Left cardiac atrium (tissue), 4 donors: ENCODE results near the gene DOK5. TPM values are rescaled to one million over a fixed set of nuclear protein-coding genes. Genes with fewer than 3 reads are reported as not detected.

Experiments
- ATAC-seq, 2 donors: fragments of 200-7000 bp; cut with Tn5 transposase; one replicate each; pipeline ENCODE4 v1.9.1; 2020; ENCODE audit warnings: mild to moderate bottlenecking in 2 of 2, moderate library complexity in 2 of 2
- DNase-seq: peaks from one replicate; pipeline ENCODE4 v3.0.0-alpha.2; 2020
- intact Hi-C, 2 donors: fragments of 100-400 bp; cut with DNase I; formaldehyde crosslinking; loops; one replicate each; pipeline versions ENCODE4 v1.14.1 to v1.15.1; 2022 to 2023
- total RNA-seq, 2 donors: library from RNA; stranded (reverse); fragmentation: NEBNext Ultra II Directional; extraction: Animal tissue kit (Norgen Biotek cat#: 25700); gene quantifications; one replicate each; pipeline ENCODE4 v1.2.1, GENCODE V29; 2021
- donor health status: DM: no; HTN: yes; CAD: no.
- donor health status: DM: no; HTN: yes; CAD: no; lungs with severe emphysema.
- donor health status: DM: yes; HTN: yes; CAD: no.
- donor health status: Dilated cardiomyopathy.

Gene DOK5
- total RNA-seq, 2 donors from 2014 or later, result 10.9 to 14.3 TPM

DNA sequence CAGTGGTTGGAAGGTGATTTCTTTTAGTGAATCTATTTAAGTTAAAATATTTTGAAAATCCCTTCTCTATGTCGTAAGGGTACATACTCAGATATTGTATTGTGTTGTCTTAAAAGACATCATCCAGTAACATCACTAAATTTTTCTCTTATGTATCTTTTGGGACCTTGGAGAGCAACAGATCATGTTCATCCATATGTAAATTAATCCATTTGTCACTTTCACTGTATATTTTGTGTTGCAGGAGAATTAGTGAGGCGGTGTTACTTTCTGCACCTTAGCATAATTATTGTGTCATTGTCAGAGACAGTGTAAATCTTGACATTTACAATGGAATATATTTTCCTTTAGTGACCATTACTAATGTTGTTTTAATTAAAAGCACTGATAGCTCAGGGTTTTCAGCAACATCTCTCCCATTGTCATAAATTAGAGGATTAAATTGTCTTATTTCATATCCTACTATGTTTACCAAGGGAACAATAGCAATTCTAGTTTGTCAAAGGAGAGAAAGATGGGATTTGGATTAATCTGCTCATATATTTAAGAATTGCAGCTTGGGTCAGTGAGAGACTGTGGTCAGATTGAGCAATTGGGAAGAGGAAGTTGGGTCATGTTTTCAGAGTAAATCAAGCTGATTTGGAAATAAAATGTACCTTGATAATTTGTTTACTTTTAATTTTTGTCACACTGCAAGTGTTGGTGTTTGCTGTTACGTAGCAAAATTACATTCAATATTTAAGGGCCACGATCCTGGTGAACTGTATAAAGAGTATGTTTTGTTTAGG, 22.7 kb downstream of the DOK5 start:
- no peak for DNase-seq
- intact Hi-C loops, result no loop called here
- ATAC-seq, result no peak

DNA sequence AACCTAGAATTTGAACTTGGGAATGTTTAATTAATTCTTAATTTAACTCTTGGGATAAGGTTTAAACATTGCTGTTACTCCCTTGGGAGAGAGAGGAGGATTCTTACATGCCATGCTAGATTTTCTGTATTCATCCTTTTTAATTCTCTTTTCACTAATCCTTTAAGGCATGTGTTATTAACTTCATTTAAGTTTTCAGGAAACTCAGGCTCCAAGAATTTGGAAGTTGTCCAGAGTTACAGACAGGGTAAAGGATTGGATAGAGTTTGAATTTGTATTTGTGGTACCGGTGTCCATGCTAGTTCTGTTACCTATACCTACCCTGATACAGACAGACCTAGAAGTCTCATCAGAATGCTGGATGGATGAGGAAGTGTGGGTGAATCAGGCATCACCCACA, 23.7 kb downstream of the DOK5 start:
- ATAC-seq (no peak), DNase-seq (no peak)
- intact Hi-C loops, result no loop called here

DNA sequence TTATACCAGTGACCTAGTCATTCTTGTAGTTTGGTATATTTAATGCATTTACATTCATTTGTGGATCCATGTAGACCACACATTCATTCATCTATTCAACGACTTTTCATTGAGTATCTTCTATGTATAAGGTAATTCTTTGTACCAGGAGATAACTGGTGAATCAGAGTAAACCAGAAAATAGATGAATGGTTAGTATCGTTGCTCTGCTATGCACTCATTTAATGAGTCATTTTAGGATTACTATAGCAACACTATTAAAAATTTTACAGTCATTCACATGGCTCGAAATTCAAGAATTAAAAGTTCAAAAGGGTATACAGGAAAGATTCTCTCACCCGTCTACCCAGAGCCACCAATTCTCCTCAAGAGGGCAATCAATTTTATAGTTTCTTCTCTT, 26.8 kb downstream of the DOK5 start:
- ATAC-seq (no peak), DNase-seq (no peak)
- intact Hi-C loops, result no loop called here

DNA sequence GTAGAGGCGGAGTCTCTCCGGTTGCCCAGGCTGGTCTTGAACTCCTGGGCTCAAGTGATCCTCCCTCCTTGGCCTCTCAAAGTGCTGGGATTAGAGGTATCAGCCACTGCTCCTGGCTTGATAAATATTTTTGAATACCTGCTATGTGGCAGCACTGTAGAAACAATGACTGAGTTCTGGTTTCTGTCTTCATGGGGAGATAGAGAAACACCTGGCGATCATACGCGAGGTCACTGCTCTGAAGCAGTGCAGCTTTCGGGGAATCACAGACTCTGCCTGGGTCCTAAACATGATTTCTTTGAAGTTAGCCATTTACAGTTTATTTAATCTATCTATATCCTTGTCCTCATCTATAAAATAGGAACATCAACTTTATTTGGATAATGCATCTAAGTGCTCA, 31.2 kb downstream of the DOK5 start:
- DNase-seq (no peak), ATAC-seq (no peak)
- intact Hi-C loops, result no loop called here

DNA sequence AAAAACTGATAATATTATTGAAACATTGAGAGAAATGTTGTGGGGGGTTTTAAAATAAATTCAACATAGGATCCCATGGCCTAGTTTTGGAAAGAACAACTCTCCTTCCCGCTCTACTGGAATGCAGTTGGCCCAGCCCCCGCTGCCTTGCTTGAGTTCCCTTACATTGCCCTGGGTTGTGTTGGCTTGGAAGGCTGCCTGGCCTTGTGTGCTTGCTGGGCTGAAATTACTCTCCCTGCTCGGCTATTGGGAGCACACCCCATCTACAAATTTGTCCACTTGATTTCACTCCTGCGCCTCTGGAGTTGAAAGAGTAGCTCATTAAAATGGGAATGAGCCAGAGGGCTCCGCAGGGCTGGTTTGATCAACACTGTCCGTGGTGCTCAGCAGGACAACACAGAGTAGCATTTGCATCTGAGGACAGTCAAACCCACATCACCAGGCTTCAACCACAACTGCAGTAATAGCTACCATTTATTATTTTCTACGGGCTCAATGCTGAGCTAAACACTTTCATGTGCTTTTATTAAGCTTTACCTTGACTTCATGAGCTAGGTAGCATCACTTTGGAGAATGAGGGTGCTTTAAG, 35.2 kb downstream of the DOK5 start:
- ATAC-seq, result peak; percentile 54 to 71

DNA sequence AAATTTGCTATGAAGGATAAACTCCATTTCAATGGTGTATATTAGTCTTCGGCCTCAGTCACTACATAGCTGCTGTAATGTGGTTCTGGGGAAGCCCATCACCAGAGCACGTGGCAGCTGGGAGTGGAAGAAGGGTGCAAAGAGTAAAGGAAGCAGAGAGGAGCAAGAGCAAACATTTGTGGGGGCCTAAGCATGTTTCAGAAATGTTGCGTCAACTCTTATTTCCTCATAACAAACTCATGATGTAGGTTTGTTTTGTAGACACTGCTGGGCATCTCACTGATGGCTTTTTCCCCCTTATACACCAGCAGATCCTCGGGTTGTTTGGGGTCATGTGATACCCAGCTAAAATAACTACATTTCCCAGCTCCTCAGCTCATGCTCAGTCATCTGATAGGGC, 37.3 kb downstream of the DOK5 start:
- ATAC-seq, result no peak
- intact Hi-C loops, result no loop called here

More for the DNA sequence above, 35.2 kb downstream of the DOK5 start:
- intact Hi-C loops, result no loop called here
- peak; percentile 32 for DNase-seq

DNA sequence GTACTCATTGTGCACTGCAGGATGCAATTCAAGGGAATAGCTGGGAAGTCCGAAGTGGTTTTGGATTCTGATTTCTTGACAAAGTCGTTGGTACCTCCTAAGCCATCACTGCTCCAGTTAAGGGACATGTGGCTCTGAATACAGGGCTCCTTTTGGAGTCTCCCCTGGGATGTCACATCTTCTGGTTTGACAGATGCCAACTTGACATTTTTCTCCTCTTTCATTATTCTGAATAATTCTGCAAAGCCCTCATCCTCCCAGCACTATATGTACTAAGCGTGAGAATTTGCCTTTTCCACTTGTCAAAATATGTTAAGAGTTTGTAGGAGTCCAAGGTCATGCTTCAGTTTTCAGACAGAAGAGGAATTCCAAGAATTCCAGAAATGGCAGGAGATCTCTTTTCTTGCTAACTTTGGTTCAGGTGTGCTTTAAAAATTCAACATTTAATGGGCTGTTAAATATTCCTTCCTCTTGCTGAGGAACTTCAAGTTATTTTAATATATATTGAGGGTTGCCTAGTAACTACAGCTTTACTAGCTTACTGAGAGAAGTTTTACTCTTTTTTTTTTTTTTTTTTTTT, 38.7 kb downstream of the DOK5 start:
- ATAC-seq, result no peak
- DNase-seq, result no peak
- intact Hi-C loops, result no loop called here

More for the DNA sequence above, 37.3 kb downstream of the DOK5 start:
- no peak for DNase-seq

DNA sequence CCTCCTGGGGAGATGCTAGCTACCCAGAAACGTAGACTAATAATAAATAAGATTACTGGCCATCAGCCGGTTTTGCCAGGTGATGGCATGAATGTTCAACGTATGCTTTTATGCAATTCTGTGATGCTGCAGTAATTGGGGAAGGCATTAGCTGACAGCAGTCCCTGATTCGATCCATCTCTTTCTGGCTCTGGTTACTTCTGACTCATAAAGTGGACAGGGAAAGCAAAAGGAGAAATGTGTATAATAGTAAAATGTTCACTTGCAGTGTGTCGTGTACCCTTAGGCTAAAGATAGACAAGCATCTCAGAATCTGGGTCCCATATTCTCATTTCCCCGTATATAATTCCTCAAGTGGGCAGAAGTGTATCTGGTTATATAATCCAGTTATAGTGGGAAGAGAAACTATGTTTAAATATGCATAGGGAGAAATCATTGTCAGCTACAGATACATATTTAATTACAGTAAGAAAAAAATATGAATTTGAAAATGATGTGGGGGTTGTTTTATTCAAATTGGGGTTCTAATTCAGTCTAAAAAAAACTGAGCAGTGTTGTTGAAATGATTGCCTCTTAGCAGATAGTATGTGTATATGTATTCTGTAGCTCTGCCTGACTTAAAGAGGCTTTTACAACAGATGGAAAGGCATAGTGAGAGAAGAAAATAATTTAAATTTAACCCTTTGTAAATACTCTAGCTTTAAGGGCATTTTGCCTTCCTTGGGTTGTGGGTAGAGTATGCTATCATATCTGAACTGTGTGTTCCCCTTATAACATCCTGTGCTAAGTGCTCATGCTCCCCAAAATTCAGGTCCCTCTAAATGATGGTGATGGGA, 40.6 kb downstream of the DOK5 start:
- intact Hi-C loops, result no loop called here
- no peak for DNase-seq
- no peak for ATAC-seq

DNA sequence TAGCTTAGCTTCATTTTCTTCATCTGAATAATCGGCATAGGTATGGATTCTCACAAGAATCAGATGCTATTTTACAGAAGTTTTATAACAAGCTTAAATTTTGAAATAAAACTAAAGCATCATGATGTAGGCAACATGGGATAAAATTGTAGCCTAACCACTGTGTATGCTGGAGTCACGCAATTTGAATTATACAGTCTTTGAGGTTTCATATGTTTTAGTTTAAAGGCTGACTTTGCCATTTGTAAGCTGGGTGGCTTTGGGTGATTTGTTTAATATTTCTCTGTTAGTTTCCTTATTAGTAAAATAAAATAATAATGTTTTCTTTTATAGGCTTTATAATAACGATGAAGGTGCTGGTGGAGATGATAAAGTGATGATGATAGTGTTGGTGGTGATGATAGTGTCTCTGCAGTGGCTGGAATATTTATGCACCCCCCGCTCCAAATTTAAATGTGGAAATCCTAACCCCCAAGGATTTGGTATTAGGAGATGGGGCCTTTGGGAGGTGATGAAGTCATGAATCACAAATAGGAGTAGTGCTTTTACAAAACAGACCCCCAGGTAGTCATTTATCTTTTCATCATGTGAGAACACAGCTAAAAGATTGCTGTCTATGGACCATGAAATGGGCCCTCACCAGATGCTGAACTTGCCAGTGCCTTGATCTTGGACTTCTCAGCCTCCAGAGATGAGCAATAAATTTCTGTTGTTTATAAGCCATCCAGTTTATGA, 42.0 kb downstream of the DOK5 start:
- intact Hi-C loops, result no loop called here
- no peak for DNase-seq
- no peak for ATAC-seq

DNA sequence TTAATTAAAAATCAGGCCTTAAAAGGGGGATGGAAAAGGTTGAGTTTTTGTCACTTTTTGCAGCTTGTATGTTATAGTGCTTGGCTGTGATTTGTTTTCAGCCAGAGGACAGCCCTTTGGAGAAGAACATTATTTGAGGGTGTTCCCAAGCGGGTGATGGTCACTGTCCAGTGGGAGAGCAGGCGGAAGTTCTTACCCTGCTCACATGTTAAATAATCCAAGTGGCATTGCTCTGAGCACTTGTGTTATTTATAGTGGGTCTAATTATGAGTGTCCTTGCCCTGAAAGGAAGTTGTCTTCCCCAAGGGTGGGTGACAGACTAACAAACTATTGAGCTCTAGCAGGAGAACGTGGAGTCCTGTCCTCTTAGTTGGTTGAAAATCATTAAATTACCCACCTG, 49.5 kb downstream of the DOK5 start:
- peak; percentile 95 to 98 for ATAC-seq
- intact Hi-C loops, result no loop called here
- DNase-seq, result peak; percentile 16

DNA sequence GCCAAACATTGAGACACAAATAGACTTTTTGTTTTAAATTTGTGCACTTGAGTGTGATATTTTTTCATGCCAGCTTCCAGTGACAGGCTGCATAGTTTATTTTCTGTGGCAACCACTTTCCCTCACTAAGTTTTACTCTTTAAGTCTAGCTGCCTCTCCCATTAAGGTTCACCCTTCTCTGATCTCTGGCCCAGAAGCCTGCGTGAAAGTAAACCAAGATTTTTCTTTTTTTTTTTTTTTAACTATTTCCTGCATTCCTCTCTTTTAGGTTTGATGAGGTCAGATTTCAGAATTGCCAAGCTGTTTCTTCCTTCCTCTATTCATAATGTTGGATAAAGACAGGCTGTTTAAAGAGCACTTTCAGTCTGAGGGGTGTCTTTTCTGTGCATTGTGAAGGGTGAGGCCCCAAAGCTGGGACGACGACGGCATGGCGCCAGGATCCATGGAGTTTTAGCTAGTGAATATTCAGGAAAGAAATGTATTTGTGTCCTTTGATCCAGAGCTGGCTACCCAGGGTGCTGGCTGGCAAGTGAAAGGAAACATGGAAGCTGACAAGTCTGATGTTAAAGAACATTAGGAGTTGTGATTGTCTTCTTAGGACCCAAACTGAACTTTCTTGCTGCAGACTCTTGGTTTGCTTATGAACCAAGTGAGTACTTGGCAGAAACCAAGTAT, 50.7 kb downstream of the DOK5 start:
- intact Hi-C loops, result no loop called here
- ATAC-seq, result no peak
- no peak for DNase-seq

DNA sequence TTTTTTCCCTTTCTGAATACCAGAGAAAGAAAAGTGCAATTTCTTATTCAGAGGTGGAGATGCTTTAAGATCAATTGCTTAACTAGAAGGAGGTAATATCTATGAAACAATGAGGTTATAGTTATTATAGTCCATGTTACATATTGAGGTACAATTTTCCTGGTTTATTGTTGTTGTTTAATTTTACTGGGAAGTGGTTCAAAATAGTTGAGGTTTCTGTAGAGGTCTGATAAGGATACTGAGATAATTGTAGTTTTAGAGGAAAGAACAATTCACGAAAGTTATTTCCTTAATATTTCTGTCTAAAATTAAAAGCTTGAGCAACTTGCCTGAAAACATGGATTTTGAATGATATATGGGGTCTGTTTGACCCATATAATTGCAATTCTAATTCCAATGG, 51.4 kb downstream of the DOK5 start:
- no peak for DNase-seq
- intact Hi-C loops, result no loop called here
- ATAC-seq, result no peak

DNA sequence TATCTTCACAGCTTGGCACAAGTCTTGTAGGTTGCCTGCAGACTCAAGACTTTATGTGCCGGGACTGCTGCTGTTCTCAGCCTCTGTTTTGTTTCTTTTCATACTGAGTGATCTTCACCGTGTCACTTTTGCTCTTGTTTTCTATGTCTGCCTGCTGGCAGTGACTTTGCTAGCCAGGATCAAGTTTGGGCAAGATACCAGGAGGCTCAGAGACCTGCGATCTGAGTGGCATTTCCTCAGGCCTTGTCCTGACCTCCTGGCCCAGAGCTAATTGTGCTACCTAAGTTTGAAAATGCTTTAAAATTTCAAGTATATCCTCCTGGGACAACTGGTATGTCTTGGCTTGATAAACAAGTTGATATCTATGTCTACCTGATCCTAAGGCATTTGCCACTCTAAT, 57.2 kb downstream of the DOK5 start:
- DNase-seq, result no peak
- intact Hi-C loops, result no loop called here
- ATAC-seq, result peak in 1 of 2 donors; percentile 34

DNA sequence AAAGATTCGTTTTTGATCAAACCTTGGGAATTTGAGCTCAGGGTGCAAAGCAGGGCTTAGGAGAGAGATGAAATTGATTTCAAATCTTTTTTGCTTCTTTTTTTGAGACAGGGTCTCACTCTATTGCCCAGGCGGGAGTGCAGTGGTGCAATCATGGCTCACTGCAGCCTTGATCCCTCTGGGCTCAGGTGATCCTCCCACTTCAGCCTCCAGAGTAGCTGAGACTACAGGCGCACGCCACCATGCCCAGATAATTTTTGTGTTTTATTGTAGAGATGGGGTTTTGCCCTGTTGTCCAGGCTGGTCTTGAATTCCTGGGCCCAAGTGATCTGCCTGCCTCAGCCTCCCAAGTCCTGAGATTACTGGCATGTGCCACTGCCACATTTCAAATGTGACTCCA, 58.7 kb downstream of the DOK5 start:
- ATAC-seq (no peak), DNase-seq (no peak)
- intact Hi-C loops, result no loop called here

DNA sequence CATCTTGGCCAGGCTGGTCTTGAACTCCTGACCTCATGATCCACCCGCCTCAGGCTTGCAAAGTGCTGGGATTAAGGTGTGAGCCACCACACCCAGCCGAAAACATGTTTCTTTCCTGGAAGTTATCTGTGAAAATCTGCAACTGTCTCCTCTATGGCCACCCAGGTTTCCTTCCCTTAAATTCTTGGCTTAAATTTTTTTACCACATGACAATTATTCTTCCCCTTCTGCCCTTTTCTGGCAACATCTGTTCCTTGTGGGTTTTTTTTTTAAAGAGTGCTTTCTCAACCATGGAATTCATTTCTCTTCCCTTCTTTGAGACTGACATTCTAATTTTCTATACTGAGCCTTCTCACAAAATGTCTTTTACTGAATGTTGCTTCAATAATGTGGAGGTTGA, 59.6 kb downstream of the DOK5 start:
- ATAC-seq, result no peak
- intact Hi-C loops, result no loop called here
- no peak for DNase-seq

DNA sequence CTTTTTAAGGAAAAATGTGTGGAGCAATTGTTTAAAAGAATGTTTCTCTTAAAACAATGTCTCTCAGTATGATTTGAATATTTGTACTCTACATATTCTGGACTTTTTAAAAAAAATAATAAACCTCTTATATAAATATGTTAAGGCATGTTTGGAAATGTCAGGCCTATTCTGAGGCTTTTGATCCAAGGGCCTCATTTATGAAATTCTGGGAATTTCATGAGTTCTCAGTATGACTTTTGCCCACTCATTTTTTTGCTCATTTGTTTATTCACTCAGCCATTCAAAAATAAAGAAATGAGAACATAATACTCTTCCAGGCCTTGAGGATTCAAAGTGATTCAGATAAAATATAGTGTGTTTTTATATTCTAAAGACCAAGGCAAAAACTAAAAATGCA, 60.4 kb downstream of the DOK5 start:
- ATAC-seq (no peak), DNase-seq (no peak)
- intact Hi-C loops, result no loop called here

DNA sequence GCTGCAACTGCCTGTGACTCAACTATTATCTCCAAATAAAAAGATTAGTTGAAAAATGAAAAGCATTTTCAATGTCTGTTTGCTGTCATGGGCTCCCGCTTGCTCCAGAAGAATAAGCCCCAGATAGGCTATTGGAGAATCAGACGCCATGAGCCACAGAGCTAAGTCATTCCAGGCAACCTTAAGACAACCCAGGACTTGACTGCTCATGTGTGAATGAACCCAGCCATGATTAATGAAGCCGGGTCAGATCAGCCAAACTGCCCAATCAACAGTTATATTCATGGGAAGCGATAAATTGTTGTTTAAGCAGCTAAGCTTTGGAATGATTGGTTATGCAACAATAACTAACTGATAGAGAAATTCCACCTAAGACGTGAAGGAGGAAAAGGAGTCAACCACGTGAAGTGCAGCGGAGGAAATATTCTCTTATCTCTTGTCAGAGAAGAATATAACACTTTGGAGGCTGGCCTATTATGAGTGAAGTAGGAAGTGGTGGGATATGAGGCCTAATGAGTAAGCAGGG, 64.2 kb downstream of the DOK5 start:
- intact Hi-C loops, result no loop called here
- DNase-seq (no peak), ATAC-seq (peak in 1 of 2 donors; percentile 21)

DNA sequence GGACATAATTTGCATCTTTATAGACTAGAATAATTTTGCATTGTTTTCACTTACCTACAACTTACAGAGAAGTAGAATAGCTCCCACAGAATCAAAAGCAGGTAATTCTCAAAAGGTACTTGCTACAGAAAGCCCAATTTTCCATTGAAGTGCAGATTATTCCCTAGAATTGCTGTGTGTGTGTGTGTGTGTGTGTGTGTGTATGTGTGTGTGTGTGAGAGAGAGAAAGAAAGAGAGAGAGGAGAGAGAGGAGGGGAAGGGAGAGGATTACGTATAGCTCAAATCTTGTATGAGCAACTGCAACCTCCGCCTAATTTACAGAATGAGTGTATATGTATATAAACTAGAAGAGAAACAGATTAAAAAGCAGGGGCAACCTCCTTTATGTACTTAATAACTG, 68.0 kb downstream of the DOK5 start:
- intact Hi-C loops, result no loop called here
- DNase-seq, result no peak
- ATAC-seq, result no peak
